ENCODE results near the gene AGPAT4.

The AGPAT4 gene

GRCh38 chr6:161143663-161144430, 130.0 kb downstream of the AGPAT4 start:
- Histone ChIP-seq H3K27me3 (ENCODE audit: insufficient read depth, low read length) (0 out of 2 replicates have a peak, but pooled peaks cover 4% of the 10 kb centered on the region), H3K9ac (ENCODE audit: low read length) (no peak overlapping the region), H3F3A (ENCODE audit: insufficient read depth, low read length) (no peaks in the 10 kb centered on the region), H4K20me1 (ENCODE audit: insufficient read depth, low read length) (no peaks in the 10 kb centered on the region), H3K9me3 (ENCODE audit: low read length) (no peaks in the 10 kb centered on the region), H3K4me1 (ENCODE audit: insufficient read depth, low read length, severe bottlenecking) (peaks cover 27% of the 10 kb centered on the region), H3K4me2 (ENCODE audit: low read length) (no peak overlapping the region), H3K4me3 (ENCODE audit: low read depth, low read length, poor library complexity, severe bottlenecking) (no peak overlapping the region), H3K27ac (ENCODE audit: low read depth, low read length, poor library complexity, severe bottlenecking) (no peak overlapping the region), H2AFZ (ENCODE audit: low read length) (no peak overlapping the region), H3K9me2 (ENCODE audit: low read depth, low read length) (no peaks in the 10 kb centered on the region), H3K36me3 (ENCODE audit: insufficient read depth, low read length) (no peaks in the 10 kb centered on the region), H3K79me2 (ENCODE audit: insufficient read depth, low read length) (no peaks in the 10 kb centered on the region)
- TF ChIP-seq, protein P1, sequence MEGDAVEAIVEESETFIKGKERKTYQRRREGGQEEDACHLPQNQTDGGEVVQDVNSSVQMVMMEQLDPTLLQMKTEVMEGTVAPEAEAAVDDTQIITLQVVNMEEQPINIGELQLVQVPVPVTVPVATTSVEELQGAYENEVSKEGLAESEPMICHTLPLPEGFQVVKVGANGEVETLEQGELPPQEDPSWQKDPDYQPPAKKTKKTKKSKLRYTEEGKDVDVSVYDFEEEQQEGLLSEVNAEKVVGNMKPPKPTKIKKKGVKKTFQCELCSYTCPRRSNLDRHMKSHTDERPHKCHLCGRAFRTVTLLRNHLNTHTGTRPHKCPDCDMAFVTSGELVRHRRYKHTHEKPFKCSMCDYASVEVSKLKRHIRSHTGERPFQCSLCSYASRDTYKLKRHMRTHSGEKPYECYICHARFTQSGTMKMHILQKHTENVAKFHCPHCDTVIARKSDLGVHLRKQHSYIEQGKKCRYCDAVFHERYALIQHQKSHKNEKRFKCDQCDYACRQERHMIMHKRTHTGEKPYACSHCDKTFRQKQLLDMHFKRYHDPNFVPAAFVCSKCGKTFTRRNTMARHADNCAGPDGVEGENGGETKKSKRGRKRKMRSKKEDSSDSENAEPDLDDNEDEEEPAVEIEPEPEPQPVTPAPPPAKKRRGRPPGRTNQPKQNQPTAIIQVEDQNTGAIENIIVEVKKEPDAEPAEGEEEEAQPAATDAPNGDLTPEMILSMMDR (IDR thresholded peaks at IDR 0.05; ENCODE audit: low read length): no peak
- TF ChIP-seq EZH2 (IDR thresholded peaks at IDR 0.05; ENCODE audit: borderline replicate concordance, low read length): no peak

- Histone ChIP-seq H3K4me3 (ENCODE audit: low read depth, low read length, poor library complexity, severe bottlenecking) (no peak overlapping the region), H2AFZ (ENCODE audit: low read length) (no peak overlapping the region), H3K4me2 (ENCODE audit: low read length) (no peak overlapping the region), H3K36me3 (ENCODE audit: insufficient read depth, low read length) (no peaks in the 10 kb centered on the region), H3K27ac (ENCODE audit: low read depth, low read length, poor library complexity, severe bottlenecking) (no peak overlapping the region), H3K4me1 (ENCODE audit: insufficient read depth, low read length, severe bottlenecking) (peaks cover 32% of the 10 kb centered on the region), H3K79me2 (ENCODE audit: insufficient read depth, low read length) (no peaks in the 10 kb centered on the region), H3K9me2 (ENCODE audit: low read depth, low read length) (no peaks in the 10 kb centered on the region), H3F3A (ENCODE audit: insufficient read depth, low read length) (no peaks in the 10 kb centered on the region), H3K27me3 (ENCODE audit: insufficient read depth, low read length) (0 out of 2 replicates have a peak, but pooled peaks cover 4% of the 10 kb centered on the region), H3K9me3 (ENCODE audit: low read length) (no peaks in the 10 kb centered on the region), H3K9ac (ENCODE audit: low read length) (no peak overlapping the region), H4K20me1 (ENCODE audit: insufficient read depth, low read length) (no peaks in the 10 kb centered on the region)
- TF ChIP-seq, protein P1 (IDR thresholded peaks at IDR 0.05; ENCODE audit: low read length): no peak
- TF ChIP-seq EZH2 (IDR thresholded peaks at IDR 0.05; ENCODE audit: borderline replicate concordance, low read length): no peak
Observed at GRCh38 chr6:161142957-161143296, 130.9 kb downstream of the AGPAT4 start.

DNA sequence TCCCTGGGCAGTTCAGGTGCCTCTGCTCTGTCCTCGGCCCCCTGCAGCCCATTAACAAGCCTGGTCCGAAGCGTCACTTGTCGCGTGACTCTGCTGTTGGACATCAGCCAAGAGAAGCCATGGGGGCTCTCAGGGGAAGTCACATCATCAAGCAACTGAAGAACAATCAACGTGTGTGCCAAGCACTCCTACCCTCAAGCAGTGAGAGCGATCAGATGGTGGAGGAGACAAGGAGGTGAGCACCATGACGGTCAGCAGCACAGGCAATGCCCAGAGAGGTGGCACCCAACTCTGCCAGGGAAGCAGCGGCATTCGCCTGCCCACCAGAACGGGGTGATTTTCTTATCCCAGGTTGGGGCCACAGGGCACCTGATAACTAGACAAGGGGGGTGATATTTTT, 132.7 kb downstream of the AGPAT4 start:
- Histone ChIP-seq H3K4me2 (ENCODE audit: low read length) (no peak overlapping the region; the same call in 1 of the 2 replicates), H3K9ac (ENCODE audit: low read length) (no peak overlapping the region), H3K9me3 (ENCODE audit: low read length) (no peaks in the 10 kb centered on the region), H3K79me2 (ENCODE audit: insufficient read depth, low read length) (no peaks in the 10 kb centered on the region), H3K27me3 (ENCODE audit: insufficient read depth, low read length) (0 out of 2 replicates have a peak, but pooled peaks cover 4% of the 10 kb centered on the region), H3F3A (ENCODE audit: insufficient read depth, low read length) (no peaks in the 10 kb centered on the region), H3K9me2 (ENCODE audit: low read depth, low read length) (no peaks in the 10 kb centered on the region), H2AFZ (ENCODE audit: low read length) (no peak overlapping the region), H3K36me3 (ENCODE audit: insufficient read depth, low read length) (no peaks in the 10 kb centered on the region), H3K27ac (ENCODE audit: low read depth, low read length, poor library complexity, severe bottlenecking) (no peak overlapping the region), H4K20me1 (ENCODE audit: insufficient read depth, low read length) (no peaks in the 10 kb centered on the region), H3K4me3 (ENCODE audit: low read depth, low read length, poor library complexity, severe bottlenecking) (no peak overlapping the region), H3K4me1 (ENCODE audit: insufficient read depth, low read length, severe bottlenecking) (peaks cover 37% of the 10 kb centered on the region)
- no peak for TF ChIP-seq EZH2 (IDR thresholded peaks at IDR 0.05; ENCODE audit: borderline replicate concordance, low read length)
- TF ChIP-seq, protein P1 (IDR thresholded peaks at IDR 0.05; ENCODE audit: low read length): no peak

All from OCI-LY1 (cell line).